H1 (cell line): Measurements from ENCODE around the gene KCTD11. TPM values are rescaled to one million over a fixed set of nuclear protein-coding genes. Genes with fewer than 3 reads are reported as not detected.

Experiments
- POLR2A ChIP-seq, 2 experiments: IDR thresholded peaks; 1 replicate in 1 of 2; 2 replicates in 1 of 2; pipeline ENCODE4 v1.6.1; 2011; ENCODE audit warnings: low read depth in 2 of 2, low read length in 2 of 2, mild to moderate bottlenecking in 2 of 2; ENCODE audit errors: control extremely low read depth in 1 of 2
- RFX5 ChIP-seq: IDR thresholded peaks from 2 replicates; pipeline ENCODE4 v1.6.1; 2011; ENCODE audit warnings: low read depth, low read length, improper control_type of control experiment, borderline replicate concordance
- SUZ12 ChIP-seq: fragments of 200-600 bp; sonication (generic); IDR thresholded peaks from 2 replicates; pipeline ENCODE4 v1.6.1; 2012; ENCODE audit warnings: mild to moderate bottlenecking, inconsistent platforms, low read length, moderate library complexity, mixed read lengths
- polyA plus RNA-seq, 7 experiments: library from polyadenylated mRNA; depleted of rRNA in 3 of 7; stranded (reverse) in 5 of 7; unstranded in 2 of 7; fragments of >200 nt in 5 of 7; fragments of 200-250 nt in 2 of 7; gene quantifications; 1 replicate in 5 of 7; 2 replicates in 1 of 7; 4 replicates in 1 of 7; pipeline versions ENCODE4 v1.2.1 to v1.2.3, GENCODE V29; 2011 to 2013; ENCODE audit warnings: missing spikeins in 2 of 7, mixed read lengths in 2 of 7
- total RNA-seq: library from RNA; stranded (reverse); fragmentation: NEBNext Ultra II Directional; extraction: Animal tissue kit (Norgen Biotek cat#: 25700); gene quantifications from 2 replicates; pipeline ENCODE4 v1.2.1, GENCODE V29; 2021

Gene KCTD11
- total and polyA plus RNA-seq, 2 of the 8 experiments (the other 6 are each of a cell fraction or from before 2014, with no cell fraction given): 8.6 to 9.2 TPM

DNA sequence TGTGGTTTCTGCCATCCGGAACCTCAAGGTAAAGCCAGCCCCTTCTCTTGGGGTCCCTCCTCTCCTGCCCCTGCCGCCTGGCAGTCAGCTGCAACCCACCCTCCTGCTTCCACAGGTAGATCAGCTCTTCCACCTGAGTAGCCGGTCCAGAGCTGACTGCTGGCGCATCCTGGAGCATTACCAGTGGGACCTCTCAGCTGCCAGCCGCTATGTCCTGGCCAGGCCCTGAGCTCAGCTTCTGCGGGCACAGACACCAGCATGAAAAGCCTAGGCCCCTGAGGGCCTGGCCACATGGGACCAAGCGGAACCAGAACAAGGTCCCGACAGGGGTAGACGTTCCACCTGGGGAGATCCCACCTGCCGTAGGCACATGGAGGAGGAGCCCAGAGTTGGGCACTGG, 36.9 kb downstream of the KCTD11 start (continued):
- no peak for TF ChIP-seq SUZ12
- no peak for TF ChIP-seq POLR2A (IDR thresholded peaks at IDR 0.05; ENCODE audit: control extremely low read depth in 1 of 2, low read depth in 2 of 2, low read length in 2 of 2)
- TF ChIP-seq RFX5: no peak
